Measurements from ENCODE around the gene RNFT2.

DNA sequence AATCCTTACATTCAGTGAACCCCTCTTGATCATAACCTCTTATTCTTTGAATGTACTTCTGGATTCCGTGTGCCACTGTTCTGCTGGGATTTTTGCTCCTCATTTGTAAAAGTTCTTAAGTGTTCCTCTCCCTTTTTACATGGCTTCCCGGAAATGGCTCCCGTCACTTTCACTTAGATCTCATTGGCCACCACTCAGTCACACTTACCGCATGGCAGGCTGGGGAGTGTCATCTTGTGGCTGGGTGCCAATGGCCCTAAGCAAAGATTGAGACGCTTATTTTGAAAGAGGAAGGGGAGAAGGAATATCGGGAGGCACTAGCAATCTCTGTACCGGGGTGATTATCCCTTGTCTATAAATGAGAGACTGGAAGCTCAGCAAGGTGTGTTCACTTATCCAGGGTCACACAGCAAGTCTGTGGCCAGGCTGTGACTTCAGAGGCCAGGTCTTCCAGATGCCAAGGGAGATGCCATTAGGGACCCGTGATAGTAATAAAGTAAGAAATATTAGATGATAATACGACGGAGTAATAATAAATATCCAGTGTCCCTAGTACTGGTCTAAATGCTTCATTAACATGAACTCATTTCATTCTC is 68.8 kb downstream of the RNFT2 start:
- TF ChIP-seq EZH2 (IDR thresholded peaks at IDR 0.05; ENCODE audit: low read depth) (no peak), CTCF (conservative IDR thresholded peaks at IDR 0.05) (no peak)
